ENCODE measurements around the gene ADAMTS3. TPM values are rescaled to one million over a fixed set of nuclear protein-coding genes. Genes with fewer than 3 reads are reported as not detected.

Gene ADAMTS3
- total and polyA plus RNA-seq, 8 donors, result 3.0 to 8.9 (median 7.4) TPM

DNA sequence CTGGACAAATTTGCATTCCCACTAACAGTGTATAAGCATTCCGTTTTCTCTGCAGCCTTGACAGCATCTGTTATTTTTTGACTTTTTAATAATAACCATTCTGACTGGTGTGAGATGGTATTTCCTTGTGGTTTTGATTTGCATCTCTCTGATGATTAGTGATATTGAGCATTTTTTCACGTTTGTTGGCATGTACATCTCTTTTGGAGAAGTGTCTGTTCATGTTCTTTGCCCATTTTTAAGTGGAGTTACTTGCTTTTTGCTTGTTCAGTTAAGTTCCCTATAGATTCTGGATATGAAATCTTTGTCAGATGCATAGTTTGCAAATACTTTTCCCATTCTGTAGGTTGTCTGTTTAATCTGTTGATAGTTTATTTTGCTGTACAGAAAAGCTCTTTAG, 68.8 kb downstream of the ADAMTS3 start:
- no peaks in the 10 kb centered on the region for H3K36me3 ChIP-seq
- no peak overlapping the region for H3K4me3 ChIP-seq
- no peak overlapping the region for H3K27ac ChIP-seq
- TF ChIP-seq, protein P1, sequence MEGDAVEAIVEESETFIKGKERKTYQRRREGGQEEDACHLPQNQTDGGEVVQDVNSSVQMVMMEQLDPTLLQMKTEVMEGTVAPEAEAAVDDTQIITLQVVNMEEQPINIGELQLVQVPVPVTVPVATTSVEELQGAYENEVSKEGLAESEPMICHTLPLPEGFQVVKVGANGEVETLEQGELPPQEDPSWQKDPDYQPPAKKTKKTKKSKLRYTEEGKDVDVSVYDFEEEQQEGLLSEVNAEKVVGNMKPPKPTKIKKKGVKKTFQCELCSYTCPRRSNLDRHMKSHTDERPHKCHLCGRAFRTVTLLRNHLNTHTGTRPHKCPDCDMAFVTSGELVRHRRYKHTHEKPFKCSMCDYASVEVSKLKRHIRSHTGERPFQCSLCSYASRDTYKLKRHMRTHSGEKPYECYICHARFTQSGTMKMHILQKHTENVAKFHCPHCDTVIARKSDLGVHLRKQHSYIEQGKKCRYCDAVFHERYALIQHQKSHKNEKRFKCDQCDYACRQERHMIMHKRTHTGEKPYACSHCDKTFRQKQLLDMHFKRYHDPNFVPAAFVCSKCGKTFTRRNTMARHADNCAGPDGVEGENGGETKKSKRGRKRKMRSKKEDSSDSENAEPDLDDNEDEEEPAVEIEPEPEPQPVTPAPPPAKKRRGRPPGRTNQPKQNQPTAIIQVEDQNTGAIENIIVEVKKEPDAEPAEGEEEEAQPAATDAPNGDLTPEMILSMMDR (IDR thresholded peaks at IDR 0.05), result no peak
- intact Hi-C loops (cut with DNase I), result loop anchor here in 1 of 2 donors (10.0 kb wide), 1 partner anchor 515 kb away; no protein-coding TSS in a partner anchor
- no peaks in the 10 kb centered on the region for H3K27me3 ChIP-seq
- H3K9me3 ChIP-seq, result no peaks in the 10 kb centered on the region
- H3K4me1 ChIP-seq, result no peaks in the 10 kb centered on the region
- no peak for DNase-seq
- ATAC-seq, result no peak

DNA sequence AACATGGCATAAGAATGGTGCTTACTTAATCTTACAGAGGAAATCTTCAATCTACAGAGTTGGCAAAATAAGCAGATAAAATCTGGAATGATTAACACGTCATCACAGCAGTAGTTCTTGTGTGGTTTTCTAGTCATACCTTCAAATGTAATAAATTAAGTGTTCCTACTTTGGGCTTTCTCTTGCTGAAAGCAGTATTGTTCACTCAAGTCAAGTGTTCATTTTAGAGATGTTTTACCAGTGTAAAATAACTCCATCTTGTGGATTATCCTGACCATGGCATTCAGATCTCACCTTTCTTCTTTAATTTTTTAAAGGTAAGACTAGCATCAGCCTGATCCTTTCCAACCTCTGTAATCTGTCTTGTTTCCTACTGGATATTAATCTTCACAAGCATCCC, 72.9 kb downstream of the ADAMTS3 start:
- TF ChIP-seq, protein P1 (IDR thresholded peaks at IDR 0.05), result no peak
- DNase-seq (peak in 1 of 4 donors; percentile 5), ATAC-seq (no peak)
- no peak overlapping the region for H3K4me3 ChIP-seq
- no peak overlapping the region for H3K27ac ChIP-seq
- peaks cover 0 to 11% of the 10 kb centered on the region in 2 donors for H3K9me3 ChIP-seq
- intact Hi-C loops (cut with DNase I), result no loop called here
- no peaks in the 10 kb centered on the region for H3K4me1 ChIP-seq
- no peaks in the 10 kb centered on the region for H3K36me3 ChIP-seq
- no peaks in the 10 kb centered on the region for H3K27me3 ChIP-seq

DNA sequence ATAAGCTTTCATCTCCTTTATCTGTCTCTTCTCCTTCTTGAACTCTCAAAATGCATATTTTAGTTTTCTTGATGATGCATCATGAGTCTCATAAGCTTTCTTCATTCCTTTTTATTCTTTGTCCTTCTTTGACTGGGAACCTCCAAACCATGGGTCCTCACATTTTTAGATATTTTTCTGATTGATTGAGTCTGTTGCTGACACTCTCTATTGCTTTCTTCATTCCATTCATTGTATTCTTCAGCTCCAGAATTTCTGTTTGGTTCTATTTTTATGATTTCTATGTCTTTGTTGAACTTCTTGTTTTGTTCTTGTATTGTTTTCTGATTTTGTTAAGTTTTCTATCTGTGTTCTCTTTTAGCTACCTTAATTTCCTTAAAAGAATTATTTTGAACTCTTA, 74.9 kb downstream of the ADAMTS3 start:
- ATAC-seq (no peak), DNase-seq (no peak)
- Histone ChIP-seq H3K36me3 (no peaks in the 10 kb centered on the region), H3K27me3 (no peaks in the 10 kb centered on the region), H3K9me3 (peaks cover 0 to 11% of the 10 kb centered on the region in 2 donors), H3K4me1 (no peaks in the 10 kb centered on the region), H3K27ac (no peak overlapping the region), H3K4me3 (no peak overlapping the region)
- intact Hi-C loops (cut with DNase I), result no loop called here
- TF ChIP-seq, protein P1 (IDR thresholded peaks at IDR 0.05), result no peak

DNA sequence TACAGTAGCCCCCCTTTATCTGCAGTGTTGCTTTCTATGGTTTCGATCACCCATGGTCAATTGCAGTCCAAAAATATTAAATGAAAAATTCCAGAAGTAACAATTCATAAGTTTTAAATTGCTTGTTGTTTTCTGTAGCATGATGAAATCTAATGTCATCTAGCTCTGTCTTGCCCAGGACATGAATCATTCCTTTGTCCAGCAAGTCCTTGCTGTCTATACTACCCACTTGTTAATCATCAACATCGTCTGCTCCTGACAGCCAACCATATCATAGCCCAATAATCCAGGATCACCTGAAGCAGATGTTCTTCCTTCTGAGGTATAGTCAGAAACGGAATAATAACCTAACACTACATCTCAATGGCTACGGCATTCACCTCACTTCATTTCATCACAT, 79.8 kb downstream of the ADAMTS3 start:
- no peak overlapping the region for H3K27ac ChIP-seq
- H3K9me3 ChIP-seq, result peaks cover 0 to 2% of the 10 kb centered on the region in 2 donors
- no peaks in the 10 kb centered on the region for H3K27me3 ChIP-seq
- H3K36me3 ChIP-seq, result no peaks in the 10 kb centered on the region
- intact Hi-C loops (cut with DNase I), result no loop called here
- TF ChIP-seq, protein P1 (IDR thresholded peaks at IDR 0.05), result no peak
- H3K4me1 ChIP-seq, result no peaks in the 10 kb centered on the region
- no peak overlapping the region for H3K4me3 ChIP-seq
- DNase-seq, result no peak
- ATAC-seq, result no peak

DNA sequence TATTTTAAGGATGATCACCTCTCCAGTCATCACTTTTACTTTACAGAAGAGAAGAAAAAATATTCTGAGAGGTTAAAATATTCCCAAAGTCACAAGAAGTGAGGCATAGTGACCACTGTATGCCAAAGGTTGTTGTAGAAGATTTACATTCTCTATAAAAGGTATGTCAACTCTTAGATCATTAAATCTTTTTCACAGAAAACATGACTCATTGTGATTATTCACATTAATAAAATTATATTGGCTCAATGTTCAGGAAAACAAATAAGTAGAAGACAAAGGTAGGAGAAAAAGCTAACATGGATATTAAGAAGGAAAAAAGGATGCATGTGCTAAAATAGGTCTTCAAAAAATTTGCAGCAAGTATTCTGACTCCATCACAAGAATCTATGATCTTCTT, 82.0 kb downstream of the ADAMTS3 start:
- Histone ChIP-seq H3K27me3 (no peaks in the 10 kb centered on the region), H3K9me3 (no peaks in the 10 kb centered on the region), H3K27ac (no peak overlapping the region), H3K4me3 (no peak overlapping the region), H3K36me3 (no peaks in the 10 kb centered on the region), H3K4me1 (no peaks in the 10 kb centered on the region)
- DNase-seq (no peak), ATAC-seq (no peak)
- intact Hi-C loops (cut with DNase I), result no loop called here
- TF ChIP-seq, protein P1 (IDR thresholded peaks at IDR 0.05), result no peak
